Activated CD8-positive, alpha-beta T cell treated with anti-CD3 and anti-CD28 coated beads, Interleukin-2, amount 10 ng/mL, durations not matched to agents 7 days and 5 days (primary cell): ENCODE data around the gene FAM53A. TPM values are rescaled to one million over a fixed set of nuclear protein-coding genes. Genes with fewer than 3 reads are reported as not detected.

Experiments used
- ATAC-seq: fragments of 150-1000 bp; cut with Tn5 transposase; one replicate; pipeline ENCODE4 v1.10.0; 2021; ENCODE audit warnings: moderate library complexity
- CTCF ChIA-PET: fragments of 350-600 bp; sonication (Branson Sonifier 250); formaldehyde crosslinking; loops from one replicate; lab custom pipeline; 2021; ENCODE audit warnings: antibody characterized with exemption; lab: Charles Lee
- POLR2A ChIA-PET: fragments of 350-600 bp; sonication (Branson Sonifier 250); formaldehyde crosslinking; loops from one replicate; lab custom pipeline; 2021; ENCODE audit warnings: antibody characterized with exemption; lab: Charles Lee
- DNase-seq: peaks from one replicate; pipeline ENCODE4 v3.0.0-alpha.2; 2020
- H3K27ac Mint-ChIP-seq: one replicate; pipeline ENCODE4 v1.8.0; 2021; ENCODE audit warnings: mild to moderate bottlenecking, mixed read lengths
- H3K27me3 Mint-ChIP-seq: one replicate; pipeline ENCODE4 v1.8.0; 2021; ENCODE audit warnings: low read depth, mixed read lengths
- H3K36me3 Mint-ChIP-seq: one replicate; pipeline ENCODE4 v1.8.0; 2021; ENCODE audit warnings: low read depth, mixed read lengths
- H3K4me1 Mint-ChIP-seq: one replicate; pipeline ENCODE4 v1.8.0; 2021; ENCODE audit warnings: low read depth, mixed read lengths
- H3K4me3 Mint-ChIP-seq: one replicate; pipeline ENCODE4 v1.8.0; 2021; ENCODE audit warnings: mild to moderate bottlenecking, mixed read lengths
- H3K9me3 Mint-ChIP-seq: one replicate; pipeline ENCODE4 v1.8.0; 2022; ENCODE audit warnings: mixed read lengths; ENCODE audit not compliant: insufficient read depth
- total RNA-seq, 2 experiments: library from RNA; stranded (reverse); gene quantifications; one replicate each; pipeline ENCODE4 v1.2.3, GENCODE V29; 2021

The FAM53A gene, protein sequence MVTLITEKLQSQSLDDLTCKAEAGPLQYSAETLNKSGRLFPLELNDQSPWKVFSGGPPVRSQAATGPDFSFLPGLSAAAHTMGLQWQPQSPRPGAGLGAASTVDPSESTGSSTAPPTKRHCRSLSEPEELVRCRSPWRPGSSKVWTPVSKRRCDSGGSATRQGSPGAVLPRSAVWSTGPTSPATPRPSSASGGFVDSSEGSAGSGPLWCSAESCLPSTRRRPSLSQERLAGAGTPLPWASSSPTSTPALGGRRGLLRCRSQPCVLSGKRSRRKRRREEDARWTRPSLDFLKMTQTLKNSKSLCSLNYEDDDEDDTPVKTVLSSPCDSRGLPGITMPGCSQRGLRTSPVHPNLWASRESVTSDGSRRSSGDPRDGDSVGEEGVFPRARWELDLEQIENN
- total RNA-seq, result under 1 TPM; 0.45 to 0.91 TPM

DNA sequence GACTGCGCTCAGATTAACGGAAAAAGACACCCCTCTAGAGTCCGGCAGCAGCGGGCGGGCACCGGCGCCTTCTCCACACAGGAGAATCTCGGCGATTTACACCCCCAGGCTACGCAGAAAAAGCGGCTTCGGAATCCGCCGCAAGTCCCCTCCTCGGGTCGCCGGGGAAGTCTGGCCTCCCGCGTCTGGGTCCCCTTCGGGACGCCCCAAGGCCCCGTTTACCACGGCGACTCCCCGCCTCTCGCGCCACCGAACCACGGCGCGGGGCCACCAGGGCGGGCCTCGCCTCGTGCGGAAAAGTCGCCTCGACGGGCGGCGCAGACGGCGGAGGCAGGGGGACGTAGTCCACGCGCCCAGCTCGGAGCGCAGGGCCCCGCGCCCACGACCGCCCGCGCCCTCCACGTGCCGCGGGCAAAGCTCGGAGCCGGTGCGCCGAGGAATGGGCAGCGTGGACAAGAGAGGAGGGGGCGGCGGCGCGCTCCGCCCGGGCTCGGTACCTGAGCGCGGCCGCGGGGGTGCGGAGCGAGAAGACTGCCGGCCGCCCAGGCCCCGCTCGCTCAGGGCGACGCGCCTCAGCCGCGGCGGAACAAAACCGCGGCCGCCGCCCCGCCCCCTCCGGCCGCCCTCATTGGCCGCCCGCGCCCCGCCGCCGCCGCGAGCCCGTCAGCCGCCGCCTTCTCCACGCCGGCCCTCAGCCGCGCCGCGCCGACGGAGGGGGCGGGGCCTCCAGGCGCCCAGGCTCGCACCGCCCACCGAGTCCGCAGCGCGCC lies at the start of gene FAM53A:
TSS of gene FAM53A (minus strand) at position 578 of the 770 bp plus-strand sequence. CDS start 15,572 bp downstream, outside the sequence.
- H3K27me3 Mint-ChIP-seq, result peaks cover 6% of the 10 kb centered on the region
- H3K9me3 Mint-ChIP-seq, result no peaks in the 10 kb centered on the region
- peak; percentile 92 for ATAC-seq
- H3K4me1 Mint-ChIP-seq, result peaks cover 12% of the 10 kb centered on the region
- peak within 1 kb of the TSS; percentile 71 for H3K4me3 Mint-ChIP-seq
- peak; percentile 46 for DNase-seq
- CTCF ChIA-PET, result interaction anchor here (1.8 to 2.0 kb wide), 2 partner anchors 9 to 42 kb away, joined by 4 to 11 read pairs; no protein-coding TSS in a partner anchor
- H3K27ac Mint-ChIP-seq, result peak within 1 kb of the TSS; percentile 64
- POLR2A ChIA-PET, result no interaction called here
- H3K36me3 Mint-ChIP-seq, result peaks cover 2% of the 10 kb centered on the region

DNA sequence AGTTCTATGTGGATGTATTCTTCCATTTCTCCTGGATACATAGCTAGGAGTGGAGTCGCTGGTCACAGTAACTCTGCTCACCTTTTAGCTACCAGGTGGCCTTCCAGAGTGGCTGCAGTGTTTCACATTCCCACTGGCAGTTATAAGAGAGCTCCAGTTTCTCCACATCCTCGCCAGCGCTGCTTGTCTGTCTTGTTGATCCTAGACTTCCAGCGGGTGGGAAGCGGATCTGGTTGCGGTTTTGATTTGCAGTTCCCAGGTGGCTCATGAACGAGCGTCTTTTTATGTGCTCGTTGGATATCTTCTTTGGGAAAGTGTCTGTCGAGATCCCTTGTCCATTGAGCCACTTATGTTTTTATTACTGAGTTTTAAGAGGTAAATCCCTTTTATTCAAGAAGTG lies 48.8 kb upstream of the FAM53A start:
- no peak overlapping the region for H3K4me3 Mint-ChIP-seq
- H3K4me1 Mint-ChIP-seq, result peaks cover 16% of the 10 kb centered on the region
- peaks cover 90% of the 10 kb centered on the region for H3K36me3 Mint-ChIP-seq
- ATAC-seq, result no peak
- CTCF ChIA-PET, result interaction anchor here (1.4 to 2.5 kb wide), 2 partner anchors 14 to 41 kb away, joined by 4 to 10 read pairs; no protein-coding TSS in a partner anchor
- POLR2A ChIA-PET, result no interaction called here
- H3K27ac Mint-ChIP-seq, result no peak overlapping the region
- H3K27me3 Mint-ChIP-seq, result no peaks in the 10 kb centered on the region
- H3K9me3 Mint-ChIP-seq, result no peaks in the 10 kb centered on the region
- DNase-seq, result no peak

DNA sequence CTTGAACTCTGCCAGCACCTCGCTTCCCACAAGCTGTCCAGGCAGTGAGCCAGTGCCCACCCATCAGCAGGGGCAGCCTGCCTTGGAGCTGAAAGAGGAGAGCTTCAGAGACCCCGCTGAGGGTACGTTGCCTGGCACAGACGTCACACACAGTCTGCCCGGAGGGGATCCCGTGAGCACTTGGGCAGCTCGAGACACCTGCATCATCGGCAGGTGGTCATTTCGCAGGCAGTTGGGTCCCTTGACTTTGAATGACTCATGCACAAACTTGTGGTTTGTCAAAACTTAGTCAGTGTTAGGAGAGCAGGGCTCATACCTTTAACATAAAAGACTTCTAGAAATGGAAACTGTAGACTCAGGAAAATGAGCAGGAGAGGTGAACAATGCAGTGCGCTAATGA lies 47.1 kb upstream of the FAM53A start:
- Mint-ChIP-seq H3K4me1 (peaks cover 33% of the 10 kb centered on the region), H3K27me3 (no peaks in the 10 kb centered on the region), H3K4me3 (no peak overlapping the region), H3K9me3 (no peaks in the 10 kb centered on the region), H3K36me3 (peaks cover 90% of the 10 kb centered on the region), H3K27ac (no peak overlapping the region)
- ATAC-seq (no peak), DNase-seq (no peak)
- CTCF ChIA-PET, result interaction anchor here (2.2 to 12.6 kb wide), 2 partner anchors 19 to 38 kb away, joined by 6 to 227 read pairs; partner anchors contain the start of gene SLBP
- POLR2A ChIA-PET, result interaction anchor here (1.5 to 2.1 kb wide), 2 partner anchors 10 to 19 kb away, joined by 5 to 9 read pairs; partner anchors contain the start of genes SLBP, TACC3 and TMEM129

DNA sequence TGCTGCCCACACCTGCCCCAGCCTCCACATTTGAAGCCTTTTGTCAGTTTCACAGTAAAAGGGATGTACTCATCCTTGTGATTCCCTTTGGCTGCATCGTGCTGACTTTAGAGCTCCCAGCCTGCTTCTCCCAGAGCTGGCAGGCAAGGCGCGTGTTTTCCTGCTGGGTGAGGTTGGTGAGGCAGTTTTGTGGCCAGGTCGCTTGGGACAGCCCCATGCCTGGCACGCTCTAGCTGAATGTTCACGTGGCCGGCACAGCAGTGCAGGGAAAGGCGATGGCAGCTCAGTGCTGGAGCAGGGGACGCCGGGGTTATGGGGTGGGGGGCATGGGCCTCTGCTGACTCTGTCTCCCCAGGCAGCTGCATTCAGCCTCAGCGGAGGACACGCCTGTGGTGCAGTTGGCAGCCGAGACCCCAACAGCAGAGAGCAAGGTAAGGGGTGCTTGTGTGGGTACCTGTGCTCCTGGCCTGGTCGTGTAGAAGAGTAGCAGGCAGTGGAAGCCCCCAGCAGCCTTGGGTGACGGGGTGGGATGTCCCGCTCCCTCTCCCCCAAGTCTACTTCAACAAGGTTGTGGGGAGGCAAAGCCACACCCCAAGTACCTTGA lies 46.5 kb upstream of the FAM53A start:
- Mint-ChIP-seq H3K36me3 (peaks cover 90% of the 10 kb centered on the region), H3K9me3 (no peaks in the 10 kb centered on the region), H3K27me3 (no peaks in the 10 kb centered on the region), H3K4me1 (peaks cover 36% of the 10 kb centered on the region), H3K4me3 (no peak overlapping the region), H3K27ac (no peak overlapping the region)
- ChIA-PET POLR2A (interaction anchor here (1.5 to 2.1 kb wide), 2 partner anchors 9 to 18 kb away, joined by 5 to 9 read pairs; partner anchors contain the start of genes SLBP, TACC3 and TMEM129), CTCF (interaction anchor here (1.5 to 12.6 kb wide), 6 partner anchors 10 to 38 kb away, joined by 4 to 227 read pairs (median 6); partner anchors contain the start of genes SLBP, TACC3 and TMEM129)
- DNase-seq (no peak), ATAC-seq (no peak)

DNA sequence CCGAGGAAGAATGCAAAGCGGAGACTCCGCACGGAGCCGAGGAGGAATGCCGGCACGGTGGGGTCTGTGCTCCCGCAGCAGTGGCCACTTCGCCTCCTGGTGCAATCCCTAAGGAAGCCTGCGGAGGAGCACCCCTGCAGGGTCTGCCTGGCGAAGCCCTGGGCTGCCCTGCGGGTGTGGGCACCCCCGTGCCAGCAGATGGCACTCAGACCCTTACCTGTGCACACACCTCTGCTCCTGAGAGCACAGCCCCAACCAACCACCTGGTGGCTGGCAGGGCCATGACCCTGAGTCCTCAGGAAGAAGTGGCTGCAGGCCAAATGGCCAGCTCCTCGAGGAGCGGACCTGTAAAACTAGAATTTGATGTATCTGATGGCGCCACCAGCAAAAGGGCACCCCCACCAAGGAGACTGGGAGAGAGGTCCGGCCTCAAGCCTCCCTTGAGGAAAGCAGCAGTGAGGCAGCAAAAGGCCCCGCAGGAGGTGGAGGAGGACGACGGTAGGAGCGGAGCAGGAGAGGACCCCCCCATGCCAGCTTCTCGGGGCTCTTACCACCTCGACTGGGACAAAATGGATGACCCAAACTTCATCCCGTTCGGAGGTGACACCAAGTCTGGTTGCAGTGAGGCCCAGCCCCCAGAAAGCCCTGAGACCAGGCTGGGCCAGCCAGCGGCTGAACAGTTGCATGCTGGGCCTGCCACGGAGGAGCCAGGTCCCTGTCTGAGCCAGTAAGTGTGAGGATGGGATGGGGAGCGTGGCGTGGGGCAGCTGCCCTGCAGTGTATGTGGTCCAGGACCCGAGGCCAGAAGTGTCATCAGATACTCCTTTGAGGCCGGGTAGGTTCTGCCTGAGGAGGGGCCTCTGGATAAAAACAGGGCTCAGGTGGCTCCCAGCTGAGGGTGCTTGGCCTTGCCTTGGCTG lies 44.2 kb upstream of the FAM53A start:
- peaks cover 54% of the 10 kb centered on the region for H3K4me1 Mint-ChIP-seq

DNA sequence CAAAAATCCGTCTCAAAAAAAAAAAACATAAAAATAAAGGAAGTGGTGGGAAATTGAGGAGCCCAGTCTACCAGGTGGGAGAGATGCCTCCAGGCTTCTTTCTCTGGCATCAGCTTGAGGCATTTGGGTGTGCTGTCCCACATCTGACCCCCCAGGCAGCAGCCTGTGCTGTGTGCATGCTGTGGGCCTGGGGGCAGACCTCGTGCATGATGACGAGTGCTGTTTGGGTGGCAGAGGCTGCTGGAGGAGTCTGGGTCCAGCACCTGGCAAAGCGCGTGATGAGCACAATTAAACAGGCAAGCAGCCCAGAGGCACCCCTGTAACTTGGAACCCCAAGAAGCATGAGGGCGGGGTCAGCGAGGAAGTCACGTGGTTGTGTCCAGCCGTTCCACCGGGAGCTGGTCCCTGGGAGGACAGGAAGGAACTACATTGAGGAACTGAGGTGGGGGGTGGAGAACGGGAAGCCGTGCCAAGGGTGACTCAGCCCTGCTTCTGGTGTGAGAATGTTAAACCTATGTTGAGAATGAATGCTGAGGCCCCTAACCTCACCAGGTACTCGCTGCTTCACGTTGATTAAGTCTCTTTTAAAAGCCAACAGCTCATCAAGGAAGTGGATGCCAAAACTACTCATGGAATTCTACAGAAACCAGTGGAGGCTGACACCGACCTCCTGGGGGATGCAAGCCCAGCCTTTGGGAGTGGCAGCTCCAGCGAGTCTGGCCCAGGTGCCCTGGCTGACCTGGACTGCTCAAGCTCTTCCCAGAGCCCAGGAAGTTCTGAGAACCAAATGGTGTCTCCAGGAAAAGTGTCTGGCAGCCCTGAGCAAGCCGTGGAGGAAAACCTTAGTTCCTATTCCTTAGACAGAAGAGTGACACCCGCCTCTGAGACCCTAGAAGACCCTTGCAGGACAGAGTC lies 43.3 kb upstream of the FAM53A start:
- POLR2A ChIA-PET, result interaction anchor here (0.8 to 1.6 kb wide), 3 partner anchors 15 to 35 kb away, joined by 3 to 4 read pairs (median 3); partner anchors contain the start of gene SLBP
- H3K4me3 Mint-ChIP-seq, result no peak overlapping the region
- no peaks in the 10 kb centered on the region for H3K27me3 Mint-ChIP-seq
- DNase-seq (no peak), ATAC-seq (no peak)
- no peaks in the 10 kb centered on the region for H3K9me3 Mint-ChIP-seq
- peaks cover 59% of the 10 kb centered on the region for H3K4me1 Mint-ChIP-seq
- H3K27ac Mint-ChIP-seq, result no peak overlapping the region
- H3K36me3 Mint-ChIP-seq, result peaks cover 86% of the 10 kb centered on the region
- CTCF ChIA-PET, result interaction anchor here (1.0 to 12.6 kb wide), 4 partner anchors 10 to 34 kb away, joined by 4 to 227 read pairs (median 6); no protein-coding TSS in a partner anchor

More for the DNA sequence above, 44.2 kb upstream of the FAM53A start:
- ChIA-PET CTCF (interaction anchor here (12.6 kb wide), 1 partner anchor 35 kb away, joined by 227 read pairs; no protein-coding TSS in a partner anchor), POLR2A (interaction anchor here (1.2 kb wide), 1 partner anchor 16 kb away, joined by 3 read pairs; the partner anchor contains the start of gene SLBP)
- H3K36me3 Mint-ChIP-seq, result peaks cover 86% of the 10 kb centered on the region
- no peak overlapping the region for H3K4me3 Mint-ChIP-seq
- ATAC-seq (no peak), DNase-seq (no peak)
- no peaks in the 10 kb centered on the region for H3K27me3 Mint-ChIP-seq
- no peaks in the 10 kb centered on the region for H3K9me3 Mint-ChIP-seq
- H3K27ac Mint-ChIP-seq, result no peak overlapping the region

DNA sequence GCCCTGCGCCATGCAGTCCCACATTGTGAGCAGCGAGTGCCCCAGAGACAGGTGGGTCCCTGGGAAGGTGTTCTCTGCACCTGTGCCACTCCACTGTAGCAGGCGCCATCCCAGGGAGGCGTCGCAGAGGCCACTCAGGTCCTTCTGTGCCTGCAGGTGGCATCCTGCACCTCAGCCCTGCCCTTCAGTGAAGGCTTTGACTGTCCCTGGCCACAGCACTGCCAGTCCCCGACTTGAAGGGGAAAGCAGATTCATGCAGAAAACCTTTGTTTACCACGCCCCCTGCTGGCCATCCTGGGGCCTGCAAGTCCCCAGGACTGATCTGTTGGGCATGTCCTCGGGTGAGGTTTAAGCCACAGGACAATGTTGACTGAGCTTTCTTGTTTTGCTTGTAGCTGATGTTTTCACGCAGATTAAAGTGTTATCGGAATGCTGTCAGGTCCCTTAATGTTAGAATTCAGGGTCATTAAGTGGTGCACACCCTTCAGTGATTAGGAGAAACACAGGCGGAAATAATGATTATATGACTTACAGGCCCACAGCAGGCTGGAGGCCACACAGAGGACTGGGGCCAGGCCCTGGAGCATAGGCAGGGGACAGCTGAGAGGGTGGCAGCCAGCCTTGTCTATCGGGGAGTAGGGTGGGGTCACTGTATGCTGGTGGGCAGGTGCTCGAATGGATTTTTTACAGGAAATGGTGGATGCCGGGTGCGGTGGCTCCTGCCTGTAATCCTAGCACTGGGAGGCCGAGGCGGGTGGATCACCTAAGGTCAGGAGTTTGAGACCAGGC lies 42.2 kb upstream of the FAM53A start:
- ATAC-seq (peak; percentile 35), DNase-seq (peak; percentile 91)
- ChIA-PET CTCF (interaction anchor here (0.5 to 12.6 kb wide), 13 partner anchors 9 to 150 kb away, joined by 3 to 227 read pairs (median 5); partner anchors contain the start of gene SLBP), POLR2A (interaction anchor here (1.4 to 2.6 kb wide), 3 partner anchors 14 to 35 kb away, joined by 3 to 18 read pairs (median 4); partner anchors contain the start of gene SLBP)
- Mint-ChIP-seq H3K27me3 (no peaks in the 10 kb centered on the region), H3K4me3 (no peak overlapping the region), H3K9me3 (no peaks in the 10 kb centered on the region), H3K4me1 (peaks cover 59% of the 10 kb centered on the region), H3K27ac (peak overlapping the region; percentile 21), H3K36me3 (peaks cover 84% of the 10 kb centered on the region)

DNA sequence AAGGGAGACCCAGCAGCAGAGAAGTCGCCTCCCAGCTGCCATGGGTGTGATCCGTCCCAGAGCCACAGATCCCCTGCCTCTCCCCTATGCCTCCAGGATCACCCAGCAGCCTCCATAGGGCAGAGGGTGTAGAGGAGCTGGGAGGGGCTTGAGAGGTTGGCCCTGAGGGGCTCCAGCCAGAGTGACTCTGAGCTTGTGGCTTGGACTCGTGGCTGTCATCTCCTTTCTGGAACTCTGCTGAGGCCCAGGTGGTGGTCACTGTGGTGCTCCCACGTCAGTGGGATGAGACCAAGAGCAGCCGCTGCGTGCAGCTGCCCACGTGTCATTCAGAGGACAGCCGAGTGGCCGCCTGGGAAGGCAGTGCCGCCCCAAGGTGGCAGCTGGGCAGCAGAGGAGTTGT lies 41.4 kb upstream of the FAM53A start:
- ChIA-PET POLR2A (interaction anchor here (1.4 to 2.6 kb wide), 2 partner anchors 13 to 34 kb away, joined by 3 to 18 read pairs; partner anchors contain the start of gene SLBP), CTCF (interaction anchor here (1.0 to 12.6 kb wide), 5 partner anchors 12 to 32 kb away, joined by 3 to 227 read pairs (median 6); no protein-coding TSS in a partner anchor)
- H3K4me1 Mint-ChIP-seq, result peaks cover 59% of the 10 kb centered on the region
- H3K36me3 Mint-ChIP-seq, result peaks cover 76% of the 10 kb centered on the region
- H3K9me3 Mint-ChIP-seq, result no peaks in the 10 kb centered on the region
- ATAC-seq (no peak), DNase-seq (no peak)
- H3K27me3 Mint-ChIP-seq, result no peaks in the 10 kb centered on the region
- peak overlapping the region; percentile 22 for H3K4me3 Mint-ChIP-seq
- peak overlapping the region; percentile 60 for H3K27ac Mint-ChIP-seq
